UCSD-AML1 (cell line): ENCODE data around the gene SLC5A10.

Source experiments
- DNase-seq: peaks from one replicate; lab custom pipeline; 2025; ENCODE audit not compliant: unreplicated experiment; lab: John Stamatoyannopoulos, UW

Gene SLC5A10

DNA sequence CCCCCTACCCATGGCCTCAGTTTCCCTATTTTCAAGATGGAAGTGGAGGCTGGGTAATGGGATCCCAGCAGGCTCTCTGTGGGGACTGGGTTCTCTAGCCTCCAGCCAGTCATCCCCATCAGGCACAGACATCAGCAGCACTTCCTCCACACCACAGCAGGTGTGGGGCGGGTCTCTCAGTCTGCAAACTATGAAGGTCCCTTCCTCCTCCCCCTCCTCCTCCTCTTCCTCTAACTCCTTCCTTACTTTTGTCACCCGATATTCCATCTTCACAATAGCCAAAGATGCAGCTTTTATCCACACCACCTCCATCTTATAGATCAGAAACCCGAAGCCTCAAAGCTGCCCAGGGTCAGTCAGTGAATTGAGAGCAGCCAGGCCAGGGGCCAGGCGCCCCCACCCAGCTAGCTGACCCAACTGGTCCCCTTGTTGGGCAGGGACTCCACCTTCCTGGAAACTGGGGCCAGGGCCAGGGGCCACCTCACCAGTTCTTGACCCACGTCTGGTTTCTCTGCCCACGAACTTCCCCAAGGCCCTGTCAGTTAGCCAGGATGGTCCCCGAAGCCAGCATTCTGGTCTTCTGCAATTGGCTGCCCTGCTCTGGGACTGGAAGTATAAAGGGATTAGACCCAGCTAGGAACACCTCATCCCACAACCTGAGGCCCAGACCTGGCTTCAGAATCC is 50.1 kb downstream of the SLC5A10 start:
- no peak for DNase-seq

GRCh38 chr17:19002805-19003542 is 51.0 kb downstream of the SLC5A10 start:
- no peak for DNase-seq

- no peak for DNase-seq
Observed at GRCh38 chr17:19003543-19004420, 51.8 kb downstream of the SLC5A10 start.

- no peak for DNase-seq
Observed at GRCh38 chr17:19004421-19005136, 52.6 kb downstream of the SLC5A10 start, which contains the start of gene FAM83G. TSS of gene FAM83G (minus strand) at chr17:19004764. CDS start at chr17:19004041, 723 bp downstream.

DNA sequence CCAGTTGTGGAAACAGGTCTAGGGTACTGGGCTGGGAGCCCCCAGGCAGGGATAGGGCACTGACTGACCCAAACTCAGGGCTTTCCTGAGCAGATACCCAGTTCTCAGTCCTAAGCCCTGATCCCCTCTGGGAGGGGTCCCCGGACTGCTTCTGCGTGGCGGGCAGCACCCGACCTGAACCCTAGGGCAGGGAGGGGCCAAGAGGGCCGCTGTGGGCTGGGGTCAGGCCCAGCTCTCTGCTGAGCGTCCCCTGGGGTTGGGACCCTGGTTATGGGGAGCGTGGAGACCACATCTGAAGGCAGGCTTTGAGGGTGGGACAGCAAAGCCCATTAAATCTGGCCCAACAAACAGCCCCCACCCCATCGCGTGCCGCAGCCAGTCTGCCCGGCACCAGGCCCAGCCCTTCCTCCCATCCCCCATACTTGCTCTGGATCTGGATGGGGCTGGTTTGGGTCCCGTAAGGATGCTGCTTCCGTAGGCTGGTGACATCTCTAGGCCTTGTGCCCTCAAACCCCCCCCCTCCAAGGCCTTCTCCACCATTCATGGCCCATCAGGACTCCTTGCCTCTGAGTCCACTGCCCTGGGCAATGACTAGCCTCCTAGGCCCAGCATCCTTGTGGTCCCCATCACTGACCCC is 53.3 kb downstream of the SLC5A10 start:
- DNase-seq, result no peak

DNA sequence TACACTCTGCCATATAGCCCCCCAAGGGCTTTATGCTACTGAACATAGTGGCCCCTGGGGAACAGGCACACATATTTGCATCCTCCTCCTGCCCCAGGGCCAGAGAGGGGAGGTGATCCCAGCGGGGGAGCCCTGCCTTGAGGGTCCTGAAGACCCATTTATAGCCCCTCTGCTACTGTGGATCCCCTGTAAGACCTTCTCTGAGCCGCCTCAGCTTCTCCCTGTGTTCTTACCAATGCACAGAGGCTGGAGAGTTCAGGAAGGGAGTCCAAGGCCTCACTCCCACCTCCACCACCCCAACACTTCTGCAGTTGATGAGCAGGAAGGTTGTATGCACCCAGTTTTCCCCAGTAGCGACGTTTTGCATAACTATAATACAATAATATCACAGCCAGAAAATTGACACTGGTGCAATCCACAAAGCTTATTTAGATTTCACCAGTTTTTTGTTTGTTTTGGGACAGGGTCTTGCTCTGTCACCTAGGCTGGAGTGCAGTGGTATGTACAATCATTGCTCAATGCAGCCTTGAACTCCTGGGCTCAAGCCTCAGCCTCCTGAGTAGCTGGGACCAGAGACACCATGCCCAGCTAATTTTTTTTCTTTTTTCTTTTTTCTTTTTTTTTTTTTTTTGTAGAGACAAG is 53.9 kb downstream of the SLC5A10 start:
- no peak for DNase-seq

DNA sequence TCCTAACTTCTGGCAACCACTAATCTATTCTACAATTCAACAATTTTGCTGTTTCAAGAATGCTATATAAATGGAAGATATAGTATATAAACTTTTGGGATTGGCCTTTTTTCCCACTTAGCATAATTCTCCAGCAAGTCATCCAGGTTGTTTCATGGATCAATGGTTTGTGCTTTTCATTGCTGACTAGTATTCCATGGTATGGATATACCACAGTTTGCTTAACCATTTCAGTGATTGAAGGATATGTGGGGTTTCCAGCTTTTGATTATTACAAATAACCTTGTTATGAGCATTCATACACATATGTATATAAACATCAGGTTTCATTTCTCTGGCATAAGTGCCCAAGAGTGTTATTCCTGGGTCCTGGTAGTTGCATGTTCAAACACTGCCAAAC is 54.7 kb downstream of the SLC5A10 start:
- no peak for DNase-seq

DNA sequence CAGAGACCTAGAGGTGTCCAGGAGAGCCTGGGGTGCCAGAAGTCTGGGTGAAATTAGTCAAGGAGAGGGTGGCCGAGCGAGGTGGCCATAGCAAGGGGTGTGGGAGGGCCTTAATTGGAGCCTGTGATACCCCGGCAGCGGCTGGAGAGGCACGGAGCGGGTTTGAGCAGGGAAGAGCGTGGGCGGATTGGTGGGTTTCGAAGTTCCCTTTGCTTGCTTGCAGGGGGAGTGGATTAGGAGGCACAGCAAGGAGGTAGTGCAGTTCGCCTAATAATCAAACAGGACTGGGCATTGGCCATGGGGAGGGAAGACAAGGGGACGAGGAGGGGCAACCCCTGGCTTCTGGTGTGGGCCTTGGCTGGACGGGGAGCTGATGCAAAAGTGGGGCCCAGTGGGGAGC is 58.0 kb downstream of the SLC5A10 start:
- no peak for DNase-seq

GRCh38 chr17:19010729-19011505 is 59.0 kb downstream of the SLC5A10 start:
- DNase-seq, result no peak

DNA sequence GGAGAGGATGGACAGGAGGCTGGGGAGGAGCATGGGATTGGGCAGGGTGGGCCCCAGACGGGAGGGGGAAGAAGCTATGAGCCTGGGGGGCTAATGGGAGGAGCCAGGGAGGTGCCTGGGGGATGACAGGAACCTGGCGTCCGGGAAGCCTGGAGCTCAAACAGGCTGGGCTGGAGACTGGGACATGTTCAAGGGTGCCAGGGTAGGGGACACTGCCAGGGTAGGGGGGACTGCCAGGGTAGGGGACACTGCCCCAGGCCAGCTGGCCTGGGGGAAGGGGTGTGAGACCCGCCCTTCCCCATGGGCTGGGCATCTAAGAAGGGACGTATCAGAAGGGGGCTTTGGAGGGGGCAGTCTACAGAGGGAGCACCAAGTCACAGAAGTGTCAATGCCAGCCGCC is 59.6 kb downstream of the SLC5A10 start:
- DNase-seq, result no peak

DNA sequence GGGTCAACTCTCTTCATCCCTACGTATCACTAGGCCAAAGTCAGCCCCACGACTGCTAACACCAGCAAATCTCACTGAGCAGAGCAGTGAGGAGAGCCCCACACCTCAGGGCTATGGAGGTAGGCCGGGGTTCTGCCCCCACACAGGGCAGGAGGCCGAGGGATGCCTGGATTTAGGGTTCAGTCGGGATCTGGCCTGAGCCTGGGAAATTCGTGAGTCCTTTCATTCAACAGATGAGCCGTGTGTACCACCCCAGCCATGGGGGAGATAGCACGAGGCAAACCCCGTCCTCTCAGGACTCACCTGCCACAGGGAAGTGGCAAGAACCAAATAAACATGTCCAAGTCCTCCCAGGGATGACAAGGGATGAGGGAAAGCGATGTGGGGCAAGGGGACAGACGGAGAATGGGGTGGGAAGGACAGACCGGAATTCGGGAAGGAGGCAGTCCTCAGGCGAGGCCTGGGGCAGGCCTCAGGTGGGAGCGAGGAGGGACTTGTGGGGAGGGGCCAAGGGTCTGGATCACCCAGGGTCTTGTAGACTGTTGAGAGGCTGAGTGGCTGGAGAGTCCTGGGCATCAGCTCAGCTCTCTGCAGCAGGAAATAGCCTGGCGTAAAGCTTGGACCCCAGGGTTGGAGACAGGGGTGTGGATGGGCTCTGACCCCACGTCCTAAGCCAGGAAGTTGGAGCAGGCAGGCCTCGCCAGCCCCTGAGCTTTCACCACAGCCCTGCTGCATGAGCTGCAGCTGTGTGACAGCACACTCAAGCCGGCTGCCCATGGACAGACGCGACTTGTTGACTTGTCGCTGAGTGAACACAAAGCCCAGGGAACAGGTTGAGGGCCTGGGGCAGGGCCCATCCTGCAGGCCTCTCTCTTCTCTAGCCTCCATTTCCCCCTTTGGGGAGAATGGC is 60.5 kb downstream of the SLC5A10 start:
- no peak for DNase-seq

DNA sequence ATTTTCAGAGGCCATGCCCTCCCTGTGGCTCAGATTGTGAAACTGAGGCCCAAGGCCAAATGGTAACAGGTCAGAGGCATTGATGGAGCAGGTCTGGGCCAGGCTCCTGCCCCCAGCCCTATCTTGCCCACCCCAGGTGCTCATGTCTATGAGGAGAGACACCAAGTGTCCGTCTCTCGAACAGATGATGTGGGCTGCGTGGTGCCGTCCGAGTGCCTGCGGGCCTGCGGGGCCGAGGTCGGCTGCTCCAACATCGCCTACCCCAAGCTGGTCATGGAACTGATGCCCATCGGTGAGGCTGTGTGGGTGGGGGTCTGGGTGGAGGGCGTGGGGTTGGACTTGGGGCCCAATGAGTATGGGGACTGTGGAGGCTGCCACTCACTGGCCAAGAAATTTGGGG is 61.3 kb downstream of the SLC5A10 start:
- DNase-seq, result no peak

DNA sequence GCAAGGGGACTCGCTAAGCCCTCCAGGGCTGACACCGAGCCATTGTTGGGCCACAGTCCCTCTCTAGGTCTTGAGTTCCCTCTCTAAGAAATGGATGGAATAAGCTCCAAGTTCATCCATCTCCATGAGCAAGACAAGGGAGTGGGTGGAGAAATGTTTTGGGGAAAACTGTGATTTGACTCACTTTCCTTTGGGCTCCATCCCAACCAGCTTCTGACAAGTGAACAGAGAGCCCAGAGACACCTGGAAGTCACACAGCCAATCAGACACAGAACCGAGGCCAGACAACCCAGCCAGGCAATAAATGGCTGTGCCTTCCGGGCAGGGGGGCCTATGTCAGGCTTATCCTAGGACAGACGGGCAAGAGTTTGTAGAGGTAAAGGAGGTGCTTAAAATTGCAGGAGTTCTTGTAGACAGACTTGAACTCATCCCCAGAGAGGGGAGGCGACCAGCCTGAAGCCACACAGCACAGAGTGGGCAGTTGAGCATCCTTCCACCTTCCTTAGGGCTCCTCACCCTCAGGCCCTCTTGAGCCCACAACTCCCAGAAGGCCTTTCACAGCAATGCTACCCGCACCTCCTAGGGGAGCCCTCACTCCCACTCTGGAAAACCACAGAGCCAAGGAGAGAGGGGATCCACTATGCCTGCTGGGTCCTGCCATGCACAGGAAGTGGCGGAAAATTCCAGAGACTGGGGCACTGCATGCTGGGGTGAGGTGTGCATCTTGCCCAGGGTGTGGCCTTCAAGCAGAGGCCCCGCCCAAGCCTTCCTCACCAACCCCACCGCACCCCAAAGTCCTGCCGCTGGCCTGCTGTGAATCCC is 62.1 kb downstream of the SLC5A10 start:
- no peak for DNase-seq

GRCh38 chr17:19014628-19015215 is 62.8 kb downstream of the SLC5A10 start:
- no peak for DNase-seq

DNA sequence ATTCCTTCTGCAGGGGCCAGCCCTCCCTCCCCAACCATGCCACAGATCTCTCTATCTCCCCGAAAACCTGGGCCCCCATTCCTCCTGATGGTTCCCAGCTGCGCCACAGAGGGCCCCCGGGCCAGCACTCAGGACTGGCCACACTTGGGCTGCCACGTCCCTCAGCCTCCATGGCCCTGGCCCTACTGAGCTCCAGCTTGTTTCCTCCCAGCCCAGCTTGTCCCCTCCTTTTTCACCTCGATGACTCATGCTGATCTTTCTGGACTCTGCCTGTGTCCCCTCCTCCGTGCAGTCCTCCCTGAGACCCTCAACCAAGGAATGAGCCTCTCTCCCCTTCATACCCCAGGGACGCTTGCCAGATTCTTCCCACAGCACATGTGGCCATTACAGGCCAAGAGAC is 63.5 kb downstream of the SLC5A10 start:
- no peak for DNase-seq

DNA sequence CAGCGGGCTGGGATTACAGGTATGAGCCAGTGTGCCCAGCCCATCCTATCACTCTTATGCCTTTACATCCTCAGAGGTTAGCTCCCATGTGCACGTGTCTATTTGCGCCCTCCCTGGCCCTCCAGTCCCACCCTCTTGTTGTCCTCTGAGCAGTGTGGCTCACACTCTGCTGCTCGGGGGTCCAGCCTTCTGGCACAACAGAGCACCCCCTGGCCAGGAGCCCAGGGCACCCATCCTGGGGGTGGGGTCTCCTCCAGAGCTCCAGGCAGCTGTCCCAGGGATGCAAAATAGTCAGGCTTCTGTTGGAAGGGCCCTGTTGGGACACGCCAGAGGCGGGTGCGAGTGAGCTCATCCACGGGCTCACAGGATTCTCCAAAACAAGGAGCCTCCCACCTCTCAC is 64.3 kb downstream of the SLC5A10 start:
- DNase-seq, result no peak

- no peak for DNase-seq
Observed at GRCh38 chr17:19016881-19017280, 64.9 kb downstream of the SLC5A10 start.
